Measurements from ENCODE around the gene PIGV.

DNA sequence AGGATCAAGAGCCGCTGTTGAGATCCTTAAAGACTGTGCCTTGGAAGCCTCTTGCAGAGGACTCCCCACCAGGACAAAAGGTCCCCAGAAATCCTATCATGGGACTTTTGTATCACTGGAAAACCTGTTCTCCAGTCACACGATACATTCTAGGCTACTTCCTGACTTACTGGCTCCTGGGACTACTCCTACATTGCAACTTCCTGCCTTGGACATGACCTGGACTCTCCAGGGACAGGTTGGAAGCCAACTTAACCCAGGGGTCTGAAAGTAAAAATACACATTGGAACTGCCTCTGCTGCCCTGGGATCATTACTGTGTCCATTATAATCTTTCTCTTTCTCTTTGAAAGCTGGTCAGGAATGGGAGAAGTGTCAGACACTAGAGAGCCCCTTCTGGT, 9.9 kb downstream of the PIGV start:
- TF ChIP-seq POLR2AphosphoS5 (IDR thresholded peaks at IDR 0.05) (no peak), CTCF (IDR thresholded peaks at IDR 0.05; ENCODE audit: poor library complexity, severe bottlenecking) (no peak), TAF1 (IDR thresholded peaks at IDR 0.05; ENCODE audit: low read depth) (no peak), EZH2 (IDR thresholded peaks at IDR 0.05; ENCODE audit: borderline replicate concordance, insufficient read depth, low read length, poor library complexity, severe bottlenecking) (no peak), EP300 (conservative IDR thresholded peaks at IDR 0.05; ENCODE audit: poor library complexity, severe bottlenecking) (no peak)
